AML-193 (cell line): Measurements from ENCODE around the gene EIPR1.
"Not testable (repeated sequence)": the region's sequence is repeated elsewhere in the genome, so short reads cannot be mapped to it uniquely, and the experiment has no call there.

ENCODE experiments used
- DNase-seq, 2 experiments: peaks; one replicate each; lab custom pipeline; 2025; lab: John Stamatoyannopoulos, UW

EIPR1 gene

GRCh38 chr2:3403587-3404334 is 26.1 kb upstream of the EIPR1 start:
- no peak for DNase-seq

GRCh38 chr2:3399829-3400228 is 22.2 kb upstream of the EIPR1 start:
- no peak for DNase-seq

- DNase-seq: no peak
Measured at GRCh38 chr2:3399381-3399780, 21.8 kb upstream of the EIPR1 start.

GRCh38 chr2:3398857-3399256 is 21.2 kb upstream of the EIPR1 start:
- DNase-seq: no peak

- no peak for DNase-seq
Measured at GRCh38 chr2:3396920-3397559, 19.4 kb upstream of the EIPR1 start.

- DNase-seq: no peak
Measured at GRCh38 chr2:3392216-3392615, 14.6 kb upstream of the EIPR1 start.

- no peak for DNase-seq
Measured at GRCh38 chr2:3390041-3390440, 12.4 kb upstream of the EIPR1 start.

GRCh38 chr2:3389193-3389592 is 11.6 kb upstream of the EIPR1 start:
- no peak for DNase-seq

GRCh38 chr2:3388412-3388738 is 10.8 kb upstream of the EIPR1 start:
- no peak for DNase-seq

- no peak for DNase-seq
Measured at GRCh38 chr2:3387644-3388411, 10.2 kb upstream of the EIPR1 start.

- DNase-seq: no peak
Measured at GRCh38 chr2:3387011-3387410, 9.4 kb upstream of the EIPR1 start.

GRCh38 chr2:3386448-3386958 is 8.9 kb upstream of the EIPR1 start:
- no peak for DNase-seq

GRCh38 chr2:3379647-3380534 is 2.3 kb upstream of the EIPR1 start, which contains the start of gene TRAPPC12:
TSS of gene TRAPPC12 (plus strand) at chr2:3379694. CDS start at chr2:3387624, 7,930 bp downstream.
- DNase-seq: peak; percentile 63 to 75

GRCh38 chr2:3379339-3379646 is 1.7 kb upstream of the EIPR1 start:
- DNase-seq: no peak

- DNase-seq: peak; percentile 40 to 49
Measured at GRCh38 chr2:3377279-3377611, 373 bp downstream of the EIPR1 start.

- DNase-seq: no peak
Measured at GRCh38 chr2:3376821-3377220, 797 bp downstream of the EIPR1 start.

- DNase-seq: not testable (repeated sequence)
Measured at GRCh38 chr2:3369340-3370181, 8.1 kb downstream of the EIPR1 start.

GRCh38 chr2:3368261-3368722 is 9.3 kb downstream of the EIPR1 start:
- no peak for DNase-seq

- no peak for DNase-seq
Measured at GRCh38 chr2:3365219-3365618, 12.4 kb downstream of the EIPR1 start.

- DNase-seq: no peak
Measured at GRCh38 chr2:3361518-3362389, 15.9 kb downstream of the EIPR1 start.
